GM21717 (cell line): ENCODE measurements around the gene NAXE.
"Not testable (repeated sequence)": the region's sequence is repeated elsewhere in the genome, so short reads cannot be mapped to it uniquely, and the experiment has no call there.

Experiments
- ATAC-seq: cut with Tn5 transposase; IDR thresholded peaks from one replicate; pipeline ENCODE4 v1.9.1; 2021; ENCODE audit warnings: mild to moderate bottlenecking, moderate library complexity; ENCODE audit not compliant: unreplicated experiment

NAXE gene

DNA sequence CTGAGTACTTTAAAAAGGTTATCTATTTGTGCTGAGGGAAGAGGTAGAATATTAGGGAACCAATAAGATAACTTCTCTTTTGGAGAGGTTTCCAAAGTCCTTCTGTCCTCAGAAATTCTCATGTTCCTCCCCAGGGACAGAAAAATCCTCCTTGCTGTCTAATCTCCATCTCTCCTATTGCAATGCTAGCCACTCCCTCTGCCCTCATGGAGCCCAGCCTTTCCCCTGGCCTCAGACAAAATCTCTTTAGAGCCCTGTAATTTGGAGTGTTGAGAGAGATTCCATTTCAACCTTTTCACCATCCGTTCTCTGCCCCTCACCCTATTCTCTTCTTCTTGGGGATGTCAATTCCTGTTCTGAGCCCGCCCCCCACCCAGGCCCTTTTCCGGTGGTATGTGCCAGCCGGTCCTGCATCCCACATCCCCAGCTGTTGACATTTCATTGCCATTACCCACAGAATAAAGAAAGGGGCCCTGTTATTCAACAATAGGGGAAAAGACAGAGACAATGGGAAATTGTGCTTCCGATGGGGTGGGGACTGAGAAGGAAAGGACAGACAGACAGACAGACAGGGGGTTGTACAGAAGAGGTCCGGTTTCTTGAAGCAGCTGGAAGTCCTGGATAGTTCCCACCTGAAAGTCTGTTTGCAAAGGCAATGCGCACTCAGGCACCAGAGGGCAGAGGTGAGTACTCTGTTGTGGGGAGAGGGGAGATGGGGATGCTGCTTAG, 27.4 kb downstream of the NAXE start, which contains the start of gene HAPLN2:
Gene HAPLN2 (plus strand): TSS at position 563 of the 729 bp plus-strand sequence. CDS start 4,076 bp downstream, outside the sequence.
- ATAC-seq: no peak

DNA sequence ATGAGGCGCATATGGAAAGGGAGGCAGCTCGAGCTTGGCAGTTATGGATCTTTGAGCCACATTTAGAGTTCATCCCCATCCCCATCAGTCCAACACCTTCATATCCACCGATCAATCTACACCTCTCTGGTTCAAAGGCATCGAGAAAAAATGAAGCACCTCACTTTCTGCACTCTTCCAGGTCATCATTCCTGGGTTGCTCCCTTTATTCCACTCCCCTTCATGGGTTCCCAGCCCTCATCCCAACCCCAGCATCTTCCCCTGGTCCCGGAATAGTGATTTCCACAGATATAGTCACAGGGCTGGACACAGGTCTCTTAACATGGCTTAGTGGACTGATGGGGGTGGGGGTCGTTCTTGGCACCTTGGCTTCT, 28.0 kb downstream of the NAXE start:
- no peak for ATAC-seq

DNA sequence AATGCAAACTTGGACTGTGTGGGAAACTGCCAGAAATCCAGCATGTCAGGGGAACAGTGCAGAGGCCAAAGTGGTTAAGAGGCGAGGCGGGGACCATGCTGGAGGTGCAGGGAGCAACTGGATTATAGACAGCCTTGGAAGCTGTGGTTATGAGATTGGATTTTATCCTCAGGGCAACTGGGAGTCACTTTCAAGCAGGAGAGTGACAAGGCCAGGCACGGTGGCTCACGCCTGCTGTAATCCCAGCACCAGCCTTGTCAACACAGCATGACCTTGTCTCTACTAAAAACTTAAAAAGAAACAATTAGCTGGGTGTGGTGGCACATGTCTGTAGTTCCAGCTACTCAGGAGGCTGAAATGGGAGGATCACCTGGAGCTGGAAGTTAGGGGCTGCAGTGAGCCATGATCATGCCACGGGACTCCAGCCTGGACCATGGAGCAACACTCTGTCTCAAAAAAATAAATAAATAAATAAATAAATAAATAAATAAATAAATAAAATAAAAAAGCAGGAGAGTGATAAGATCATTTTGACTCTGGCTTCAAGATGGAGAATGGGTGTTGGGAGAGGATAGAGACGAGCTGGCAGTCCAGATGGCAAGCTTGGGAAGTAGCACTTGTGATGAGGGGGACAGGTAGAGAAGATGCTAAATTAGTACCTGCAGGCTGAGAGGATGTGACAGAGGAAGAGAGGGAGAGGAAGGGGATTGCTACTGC, 31.2 kb downstream of the NAXE start:
- no peak for ATAC-seq

DNA sequence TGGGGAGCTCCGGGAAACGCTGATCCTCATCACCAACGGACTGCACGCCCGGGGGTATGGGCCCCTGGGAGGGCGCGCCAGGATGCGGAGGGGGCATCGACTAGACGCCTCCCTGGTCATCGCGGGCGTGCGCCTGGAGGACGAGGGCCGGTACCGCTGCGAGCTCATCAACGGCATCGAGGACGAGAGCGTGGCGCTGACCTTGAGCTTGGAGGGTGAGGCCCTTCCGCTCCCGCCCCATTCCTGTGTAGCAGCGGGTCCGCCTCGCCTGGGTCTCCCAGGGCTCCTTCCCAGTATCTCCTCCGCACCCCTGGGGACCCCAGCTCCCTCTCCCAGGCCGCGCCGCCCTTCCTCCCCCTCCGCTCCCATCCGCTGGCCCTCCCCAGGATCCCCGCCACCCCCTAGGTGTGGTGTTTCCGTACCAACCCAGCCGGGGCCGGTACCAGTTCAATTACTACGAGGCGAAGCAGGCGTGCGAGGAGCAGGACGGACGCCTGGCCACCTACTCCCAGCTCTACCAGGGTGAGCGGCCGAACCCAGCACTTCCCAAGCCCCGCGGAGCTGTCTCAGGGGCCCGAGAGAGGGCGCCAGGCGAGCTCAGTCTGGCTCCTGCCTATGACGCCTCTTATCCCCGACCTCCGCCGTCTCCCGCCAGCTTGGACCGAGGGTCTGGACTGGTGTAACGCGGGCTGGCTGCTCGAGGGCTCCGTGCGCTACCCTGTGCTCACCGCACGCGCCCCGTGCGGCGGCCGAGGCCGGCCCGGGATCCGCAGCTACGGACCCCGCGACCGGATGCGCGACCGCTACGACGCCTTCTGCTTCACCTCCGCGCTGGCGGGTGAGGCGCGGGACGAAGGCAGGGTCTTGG, 32.6 kb downstream of the NAXE start:
- no peak for ATAC-seq

DNA sequence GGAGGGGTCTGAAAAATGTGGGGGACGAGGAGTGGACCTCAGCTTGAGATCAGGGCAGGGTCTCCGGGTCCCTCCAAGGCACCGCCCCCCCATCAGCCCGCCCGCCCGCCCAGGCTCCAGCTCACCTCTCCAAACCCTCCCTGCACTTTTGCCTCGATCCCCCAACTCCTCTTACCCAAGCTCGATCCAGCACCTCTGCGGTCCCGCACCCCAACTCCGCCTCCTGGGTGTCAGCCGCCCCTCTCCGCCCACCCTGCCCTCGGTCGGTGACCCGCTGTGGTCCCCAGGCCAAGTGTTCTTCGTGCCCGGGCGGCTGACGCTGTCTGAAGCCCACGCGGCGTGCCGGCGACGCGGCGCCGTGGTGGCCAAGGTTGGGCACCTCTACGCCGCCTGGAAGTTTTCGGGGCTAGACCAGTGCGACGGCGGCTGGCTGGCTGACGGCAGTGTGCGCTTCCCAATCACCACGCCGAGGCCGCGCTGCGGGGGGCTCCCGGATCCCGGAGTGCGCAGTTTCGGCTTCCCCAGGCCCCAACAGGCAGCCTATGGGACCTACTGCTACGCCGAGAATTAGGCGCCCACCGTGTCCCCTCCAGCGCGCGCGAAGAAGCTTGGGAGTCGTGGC, 33.3 kb downstream of the NAXE start:
- no peak for ATAC-seq

DNA sequence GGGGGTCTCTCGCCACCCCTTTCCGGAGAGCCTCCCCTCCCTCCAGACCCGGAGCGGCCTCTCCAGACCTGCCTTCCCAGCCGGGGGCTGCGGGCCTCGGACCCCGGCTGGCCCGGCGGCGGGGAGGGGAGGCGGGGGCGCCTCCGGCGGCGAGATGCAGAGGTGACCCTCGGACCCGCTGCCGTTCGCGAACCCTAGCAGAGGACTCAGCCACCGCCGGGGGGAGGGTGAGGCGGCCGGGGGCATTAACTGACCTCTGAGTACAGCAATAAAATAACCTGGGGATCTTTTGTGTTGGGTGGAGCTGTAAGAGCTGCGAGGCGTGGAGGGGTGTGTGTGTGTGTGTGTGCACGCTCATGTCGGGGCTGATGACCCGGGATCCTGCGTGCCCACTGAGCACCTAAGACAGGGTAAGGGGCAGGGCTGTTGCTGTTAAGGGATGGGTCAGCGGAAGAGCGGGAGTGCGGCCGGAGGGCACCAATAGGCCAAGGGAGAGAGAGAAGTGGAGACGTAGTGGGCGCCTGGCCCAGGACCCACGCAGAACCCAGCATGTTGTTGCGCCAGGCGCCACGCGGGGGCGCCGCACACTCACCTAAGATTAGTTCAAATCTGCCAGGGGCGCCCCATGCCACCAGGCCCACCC, 34.0 kb downstream of the NAXE start:
- no peak for ATAC-seq

DNA sequence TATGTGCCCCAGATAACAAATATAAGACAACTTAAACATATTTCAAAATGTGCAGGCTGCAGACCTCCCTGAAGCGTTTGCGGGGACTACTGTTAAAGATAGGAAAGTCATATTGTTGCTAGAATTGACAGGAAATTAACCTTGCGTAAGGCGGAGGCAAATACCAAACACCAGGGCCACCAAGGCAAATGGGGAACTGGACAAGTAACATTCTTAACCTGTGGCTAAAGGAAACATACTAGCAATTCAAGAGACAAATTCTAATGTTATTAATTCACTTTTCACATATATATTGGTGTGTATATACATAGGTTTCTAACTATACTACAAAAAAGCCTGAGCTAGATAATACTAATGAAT, 34.5 kb downstream of the NAXE start:
- no peak for ATAC-seq

DNA sequence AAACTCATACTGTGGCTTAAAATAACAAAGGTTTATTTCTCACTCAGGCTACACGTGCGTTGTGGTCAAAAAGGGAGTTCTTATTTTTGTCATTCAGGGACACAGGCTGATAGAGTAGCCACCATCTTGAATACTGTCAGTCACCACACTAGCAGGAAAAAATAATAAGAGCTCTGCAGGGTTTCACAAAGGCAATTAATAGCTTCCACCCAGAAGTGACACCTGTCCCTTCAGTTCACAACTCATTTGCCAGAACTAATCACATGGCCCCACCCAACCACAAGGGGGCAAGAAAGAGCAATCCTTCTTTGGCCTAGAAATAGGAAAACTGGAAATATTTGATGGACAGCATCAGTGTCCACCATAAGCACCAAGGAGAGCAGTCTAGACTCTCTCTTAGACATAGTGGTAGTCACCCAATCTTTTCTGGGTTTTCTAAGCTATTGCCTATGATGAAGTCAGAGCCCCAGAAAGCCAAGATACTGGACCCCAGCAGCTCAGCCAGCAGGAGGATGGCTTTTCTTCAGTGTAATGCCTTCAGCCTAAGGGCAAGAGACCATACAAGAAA, 35.8 kb downstream of the NAXE start:
- no peak for ATAC-seq

DNA sequence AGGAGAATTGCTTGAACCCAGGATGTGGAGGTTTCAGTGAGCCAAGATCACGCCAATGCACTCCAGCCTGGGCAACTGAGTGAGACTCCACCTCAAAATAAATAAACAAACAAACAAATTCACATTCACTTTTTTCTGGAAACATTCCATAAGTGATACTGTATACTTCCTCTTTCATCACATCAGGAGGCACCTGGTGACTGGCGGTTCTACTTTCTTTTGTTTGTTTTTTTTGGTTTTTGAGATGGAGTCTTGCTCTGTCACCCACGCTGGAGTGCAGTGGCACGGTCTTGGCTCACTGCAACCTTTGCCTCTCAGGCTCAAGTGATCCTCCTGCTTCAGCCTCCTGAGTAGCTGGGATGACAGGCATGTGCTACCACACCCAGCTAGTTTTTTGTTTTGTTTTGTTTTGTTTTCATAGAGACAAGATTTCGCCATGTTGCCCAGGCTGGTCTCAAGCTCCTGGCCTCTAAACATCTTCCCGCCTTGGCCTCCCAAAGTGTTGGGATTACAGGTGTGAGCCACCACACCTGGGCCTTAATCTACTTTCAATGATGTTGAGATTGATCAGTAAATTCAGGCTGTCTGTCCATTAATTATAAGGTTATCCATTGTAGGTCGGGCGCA, 38.4 kb downstream of the NAXE start:
- no peak for ATAC-seq

DNA sequence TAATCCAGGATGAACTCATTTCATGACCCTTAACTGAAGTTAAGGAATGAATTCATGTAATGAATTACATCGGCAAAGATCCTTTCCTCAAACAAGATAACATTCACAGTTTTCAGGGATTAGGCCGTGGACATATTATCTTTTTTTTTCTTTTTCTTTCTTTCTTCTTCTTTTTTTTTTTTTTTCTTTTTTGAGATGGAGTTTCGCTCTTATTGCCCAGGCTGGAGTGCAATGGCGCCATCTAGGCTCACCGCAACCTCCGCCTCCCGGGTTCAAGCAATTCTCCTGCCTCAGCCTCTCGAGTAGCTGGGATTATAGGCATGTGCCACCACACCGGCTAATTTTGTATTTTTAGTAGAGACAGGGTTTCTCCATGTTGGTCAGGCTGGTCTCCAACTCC, 39.6 kb downstream of the NAXE start:
- ATAC-seq: not testable (repeated sequence)

DNA sequence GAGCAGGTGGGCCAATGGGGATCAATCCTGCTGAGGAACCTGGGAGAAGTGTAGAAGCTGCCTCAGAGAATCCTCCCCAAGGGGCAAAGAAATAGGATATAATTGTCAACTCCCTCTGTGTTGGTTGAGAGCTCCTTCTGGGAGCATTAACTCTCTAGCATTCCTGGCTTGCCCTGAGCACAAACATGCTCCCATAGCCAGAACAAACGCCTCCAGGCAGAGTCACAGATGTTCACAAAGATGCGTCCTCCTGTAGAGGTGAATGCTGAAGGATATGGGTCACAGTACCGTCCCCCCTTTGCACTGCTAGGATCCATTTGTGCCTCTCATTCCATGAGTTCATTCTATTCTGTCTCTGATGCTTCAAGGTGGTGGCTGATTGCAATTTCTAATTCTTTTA, 40.8 kb downstream of the NAXE start:
- no peak for ATAC-seq

DNA sequence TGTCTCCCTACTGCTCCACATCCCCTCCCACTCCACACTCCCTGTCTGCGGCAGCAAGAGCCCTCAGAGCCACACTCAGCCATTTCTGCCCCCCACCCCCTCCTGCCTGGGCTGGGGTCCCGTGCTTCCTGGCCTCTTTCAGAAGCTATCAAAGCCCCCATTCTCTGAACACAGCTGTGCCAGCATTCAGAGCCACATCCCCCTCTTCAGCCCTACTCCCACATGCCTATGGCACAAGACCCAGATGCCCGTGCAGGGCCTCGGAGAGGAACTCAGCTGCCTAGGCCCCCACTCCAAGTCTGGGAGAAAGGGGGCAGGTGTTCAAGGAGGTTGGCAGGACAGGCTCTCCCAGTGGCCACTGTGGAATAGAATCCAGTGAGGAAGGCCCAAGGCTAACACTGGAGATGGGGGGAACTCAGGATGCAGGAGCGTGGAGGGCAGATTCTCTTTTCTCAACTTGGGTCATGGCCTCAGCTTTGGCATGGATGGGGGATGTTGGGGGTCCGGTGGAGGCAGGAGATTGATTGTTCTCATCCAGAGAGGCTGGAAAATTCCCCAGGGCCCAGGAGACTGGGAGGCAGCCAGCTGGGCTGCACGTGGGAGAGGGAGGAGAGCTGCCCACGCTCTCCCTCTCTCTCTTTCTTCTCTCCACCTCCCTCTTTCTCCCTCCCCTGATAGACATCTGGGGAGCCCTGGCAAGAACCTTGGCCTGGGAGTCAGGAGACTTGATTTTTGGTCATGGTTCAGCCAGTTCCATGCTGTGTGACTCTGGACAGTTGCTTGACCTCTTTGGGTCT, 46.8 kb downstream of the NAXE start:
- ATAC-seq: no peak

DNA sequence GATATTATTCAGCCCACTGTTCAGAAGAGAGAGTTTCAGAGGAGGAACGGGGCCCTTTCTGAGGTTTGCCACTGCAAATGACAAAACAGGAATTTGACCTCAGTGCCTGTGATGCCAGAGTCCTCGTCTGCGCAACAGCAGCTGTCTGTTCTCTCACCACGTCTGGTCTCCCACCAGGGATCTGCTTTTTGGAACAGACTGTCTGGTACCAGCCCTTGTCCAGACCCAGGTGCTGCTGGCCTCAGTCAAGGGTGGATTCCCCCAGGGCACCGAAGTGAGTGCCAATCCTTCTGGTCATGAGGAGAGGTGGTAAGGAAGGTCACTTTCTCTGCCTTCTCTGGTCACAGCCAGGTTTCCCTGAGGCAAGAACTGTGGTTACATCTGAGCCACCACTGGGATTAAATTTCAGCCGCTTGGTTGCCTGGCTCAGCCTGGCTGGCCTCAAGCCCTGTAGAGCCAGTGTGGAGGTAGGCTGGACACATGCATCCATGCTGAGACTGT, 48.1 kb downstream of the NAXE start:
- ATAC-seq: no peak

DNA sequence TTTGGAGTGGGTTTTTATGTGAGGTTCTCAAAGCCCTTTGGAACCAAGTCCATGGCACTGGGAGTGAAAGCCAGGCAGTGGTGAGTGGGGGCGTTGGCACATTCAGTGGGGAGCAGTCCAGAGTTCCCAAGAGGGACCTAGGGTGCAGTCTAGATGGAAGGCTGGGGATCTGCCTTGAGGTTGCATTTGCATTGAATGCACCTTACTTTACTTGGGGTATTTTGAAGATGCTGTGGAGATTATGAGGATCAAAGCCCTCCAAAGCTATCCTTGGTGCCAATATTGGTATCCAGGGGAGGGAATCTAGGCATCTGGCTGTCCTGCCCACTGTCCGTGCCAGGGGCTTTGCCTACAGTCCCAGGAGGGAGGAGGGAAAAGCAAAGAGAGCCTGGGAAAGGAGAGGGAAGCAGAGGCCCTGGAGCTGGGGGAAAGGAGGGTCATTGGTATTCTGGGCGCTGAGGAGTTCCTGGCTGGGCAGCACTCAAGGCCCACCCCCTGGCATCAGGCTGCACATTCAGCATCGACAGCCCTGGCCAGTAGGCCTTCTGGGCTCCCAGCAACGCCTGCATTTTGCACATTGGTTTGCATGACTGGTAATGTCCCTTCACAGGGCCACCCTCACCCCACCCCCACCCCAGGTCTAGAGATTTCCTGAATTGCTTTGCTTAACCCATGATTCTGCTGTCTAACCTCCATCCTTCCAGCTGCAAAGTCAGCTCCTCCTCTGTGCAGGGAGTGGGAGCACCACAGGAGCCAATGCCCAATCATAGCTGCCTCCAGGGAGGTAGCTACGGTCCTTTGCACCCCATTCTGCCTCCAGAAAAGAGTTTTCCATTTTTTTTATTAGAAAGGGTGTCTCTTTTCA, 49.5 kb downstream of the NAXE start:
- no peak for ATAC-seq

DNA sequence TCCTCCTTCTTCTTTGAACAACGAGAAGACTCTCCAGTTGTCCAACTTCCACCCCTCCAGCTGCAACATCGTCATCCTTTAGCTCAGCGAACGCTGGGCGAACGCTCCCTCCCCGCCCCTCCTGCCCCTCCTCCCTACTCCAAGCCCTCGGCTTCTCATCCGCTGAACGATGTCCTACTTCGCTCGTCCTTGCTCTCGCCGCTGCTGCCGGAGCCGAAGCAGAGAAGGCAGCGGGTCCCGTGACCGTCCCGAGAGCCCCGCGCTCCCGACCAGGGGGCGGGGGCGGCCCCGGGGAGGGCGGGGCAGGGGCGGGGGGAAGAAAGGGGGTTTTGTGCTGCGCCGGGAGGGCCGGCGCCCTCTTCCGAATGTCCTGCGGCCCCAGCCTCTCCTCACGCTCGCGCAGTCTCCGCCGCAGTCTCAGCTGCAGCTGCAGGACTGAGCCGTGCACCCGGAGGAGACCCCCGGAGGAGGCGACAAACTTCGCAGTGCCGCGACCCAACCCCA, 50.2 kb downstream of the NAXE start, which contains the start of gene BCAN:
Gene BCAN (plus strand): TSS at position 357 of the 504 bp plus-strand sequence. CDS start 3,938 bp downstream, outside the sequence.
- ATAC-seq: no peak

DNA sequence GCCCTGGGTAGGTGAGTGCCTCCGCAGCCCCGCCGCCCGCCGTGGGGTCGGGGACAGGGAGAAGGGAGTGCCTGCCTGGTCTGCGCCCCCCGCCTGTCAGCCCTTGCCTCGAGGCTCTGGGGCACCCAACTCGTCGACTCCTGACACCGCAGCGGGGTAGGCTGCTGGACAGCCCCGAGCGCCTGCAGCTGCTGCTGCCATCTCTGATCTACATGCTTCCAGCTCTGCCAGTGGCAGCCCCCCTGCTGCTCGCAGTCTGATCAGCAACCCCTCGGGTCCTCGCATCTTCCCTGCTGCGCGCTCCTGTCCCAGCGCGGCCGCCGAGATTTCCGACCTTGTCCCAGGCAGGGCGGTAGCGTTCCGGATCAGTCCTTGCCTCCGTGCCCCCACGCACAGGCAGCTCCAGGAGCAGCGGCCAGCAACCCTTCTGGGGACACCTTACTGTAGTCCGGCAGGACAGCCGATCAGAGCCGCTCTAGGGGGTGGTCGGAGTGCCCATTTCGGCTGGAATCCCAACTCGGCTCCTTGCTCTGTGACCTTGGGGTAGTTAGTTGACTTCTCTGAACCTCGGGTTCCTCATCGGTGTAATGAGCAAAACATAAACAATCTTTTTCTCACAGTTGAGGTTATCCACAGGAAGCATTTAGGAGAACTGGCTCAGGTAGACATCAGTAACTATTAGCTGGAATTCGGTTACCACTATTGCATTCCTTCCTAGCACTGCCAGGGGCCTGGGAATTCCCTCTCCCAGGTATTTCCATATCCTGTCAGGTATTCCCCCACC, 50.9 kb downstream of the NAXE start:
- no peak for ATAC-seq
